ENCODE data around the gene KCMF1.

KCMF1 gene

GRCh38 chr2:85032621-85033020, 61.7 kb downstream of the KCMF1 start:
- DNase-seq = no peak

- DNase-seq = no peak
Observed at GRCh38 chr2:85033388-85033787, 62.4 kb downstream of the KCMF1 start.

GRCh38 chr2:85034158-85034557, 63.2 kb downstream of the KCMF1 start:
- no peak for DNase-seq

GRCh38 chr2:85037622-85038021, 66.7 kb downstream of the KCMF1 start:
- no peak for DNase-seq

GRCh38 chr2:85042330-85042729, 71.4 kb downstream of the KCMF1 start:
- no peak for DNase-seq

- no peak for DNase-seq
Observed at GRCh38 chr2:85048534-85048933, 77.6 kb downstream of the KCMF1 start.

- no peak for DNase-seq
Observed at GRCh38 chr2:85049236-85049635, 78.3 kb downstream of the KCMF1 start.

GRCh38 chr2:85053802-85054201, 82.8 kb downstream of the KCMF1 start:
- no peak for DNase-seq

GRCh38 chr2:85057226-85057962, 86.4 kb downstream of the KCMF1 start:
- DNase-seq = no peak

GRCh38 chr2:85061896-85062295, 90.9 kb downstream of the KCMF1 start:
- DNase-seq = no peak

- DNase-seq = no peak
Observed at GRCh38 chr2:85062565-85062964, 91.6 kb downstream of the KCMF1 start.

- no peak for DNase-seq
Observed at GRCh38 chr2:85063981-85064599, 93.1 kb downstream of the KCMF1 start.

- DNase-seq = no peak
Observed at GRCh38 chr2:85064927-85065577, 94.1 kb downstream of the KCMF1 start.

GRCh38 chr2:85066006-85066740, 95.2 kb downstream of the KCMF1 start:
- DNase-seq = peak; percentile 54

- DNase-seq = peak; percentile 88
Observed at GRCh38 chr2:85066874-85067351, 96.0 kb downstream of the KCMF1 start.

- no peak for DNase-seq
Observed at GRCh38 chr2:85071096-85071495, 100.1 kb downstream of the KCMF1 start.

GRCh38 chr2:85073033-85073432, 102.1 kb downstream of the KCMF1 start:
- DNase-seq = no peak

GRCh38 chr2:85076618-85077274, 105.8 kb downstream of the KCMF1 start:
- no peak for DNase-seq

- DNase-seq = no peak
Observed at GRCh38 chr2:85077859-85078419, 107.0 kb downstream of the KCMF1 start.

GRCh38 chr2:85078536-85078935, 107.6 kb downstream of the KCMF1 start:
- DNase-seq = no peak

GRCh38 chr2:85083092-85083491, 112.1 kb downstream of the KCMF1 start:
- no peak for DNase-seq

GRCh38 chr2:85085563-85085962, 114.6 kb downstream of the KCMF1 start:
- no peak for DNase-seq
